ENCODE data around the gene SLC2A13.
"Not testable (repeated sequence)": the region's sequence is repeated elsewhere in the genome, so short reads cannot be mapped to it uniquely, and the experiment has no call there.

SLC2A13 gene

GRCh38 chr12:40034156-40034555, 71.7 kb downstream of the SLC2A13 start:
- no peak for DNase-seq

DNA sequence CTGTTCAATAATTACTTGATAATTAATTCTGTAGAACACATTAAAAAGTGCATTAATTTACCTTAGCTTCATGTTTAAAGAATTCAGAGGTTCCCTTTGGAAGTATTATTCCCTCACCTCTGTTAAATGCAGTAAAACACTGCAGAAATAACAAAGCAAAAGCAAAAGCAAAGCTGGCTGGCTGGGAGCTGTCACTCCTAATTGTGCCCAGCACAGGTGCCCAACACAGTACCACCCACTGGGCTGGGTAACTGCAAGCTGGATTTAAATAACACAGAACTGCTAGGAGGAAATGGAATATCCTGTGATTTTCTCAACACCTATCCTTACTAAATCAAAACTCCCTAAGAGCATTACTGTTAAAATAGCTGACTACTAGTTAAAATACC, 72.6 kb downstream of the SLC2A13 start:
- no peak for DNase-seq

DNA sequence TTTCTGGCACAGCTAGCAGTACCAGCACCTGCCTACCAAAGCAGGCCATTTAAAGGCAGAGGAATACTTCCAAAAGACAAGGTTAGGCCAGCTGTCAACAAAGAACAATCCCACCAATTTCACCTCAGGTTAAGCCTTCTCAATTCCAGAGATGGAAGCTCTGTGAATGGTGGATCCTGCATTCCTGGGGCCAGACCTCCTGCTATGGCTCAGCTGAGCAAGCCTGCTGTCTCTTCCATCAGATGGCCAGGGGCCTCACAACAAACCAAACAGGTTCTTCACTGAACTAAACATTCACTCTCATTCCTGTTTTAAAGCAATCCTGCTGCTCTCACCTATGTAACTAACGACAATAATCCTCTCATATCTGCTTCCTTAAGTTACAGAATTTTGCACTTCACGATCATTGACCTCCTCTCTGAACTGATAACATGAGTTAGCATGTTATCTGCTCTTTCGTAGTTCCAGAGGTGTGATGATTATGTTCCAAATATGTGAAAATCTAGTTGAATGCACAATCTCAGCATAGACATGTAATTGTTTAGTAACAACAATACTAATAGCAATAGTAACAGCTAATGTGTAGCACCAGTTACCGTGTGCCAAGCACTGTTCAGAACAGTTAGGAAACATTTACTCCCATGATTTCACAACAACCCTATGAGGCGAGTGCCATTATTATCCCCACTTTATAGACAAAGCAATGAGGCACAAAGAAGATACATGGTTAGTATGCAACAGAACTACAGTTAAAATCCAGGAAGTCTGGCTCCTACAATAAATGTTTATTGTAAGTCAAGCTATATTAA, 73.2 kb downstream of the SLC2A13 start:
- DNase-seq: no peak

DNA sequence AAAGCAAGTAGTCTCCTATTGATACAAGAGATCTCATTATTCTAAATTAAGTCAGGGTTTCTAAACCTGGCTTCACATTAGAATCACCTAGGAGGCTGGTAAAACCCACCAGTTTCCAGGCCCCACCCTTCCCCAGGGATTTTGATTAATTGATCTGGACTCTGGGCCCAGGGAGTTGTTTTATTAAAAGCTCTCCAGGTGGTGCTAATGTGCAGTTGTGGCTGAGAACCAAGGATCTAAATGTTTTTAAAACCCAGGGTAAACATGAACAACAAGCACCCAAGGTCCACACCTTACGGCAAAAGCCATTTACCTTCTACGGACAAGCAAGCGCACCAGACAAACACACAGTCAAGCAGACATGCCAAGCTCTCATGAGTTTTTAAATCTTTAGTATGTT, 73.9 kb downstream of the SLC2A13 start:
- DNase-seq: no peak

- DNase-seq: not testable (repeated sequence)
These were observed 74.9 kb downstream of the SLC2A13 start for GRCh38 chr12:40030970-40031369.

DNA sequence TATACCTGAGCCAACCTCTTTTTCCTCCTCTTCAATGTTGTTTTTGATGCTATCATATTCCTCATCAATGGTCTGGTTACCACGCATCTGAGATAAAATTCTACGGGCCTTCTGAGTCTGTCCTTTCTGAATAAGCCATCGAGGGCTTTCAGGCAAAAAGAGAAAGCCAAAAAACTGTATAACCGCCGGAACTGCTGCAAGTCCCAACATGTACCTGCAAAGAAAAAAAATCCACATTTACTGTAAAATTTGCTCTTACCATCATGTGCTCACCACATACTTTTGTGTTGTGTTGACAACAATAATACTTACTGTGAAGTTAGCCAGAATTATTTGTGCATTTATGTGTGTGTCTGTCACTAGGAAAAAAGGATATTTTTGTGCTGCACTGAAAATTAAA, 77.6 kb downstream of the SLC2A13 start:
- no peak for DNase-seq

GRCh38 chr12:40022850-40023249, 83.0 kb downstream of the SLC2A13 start:
- DNase-seq: no peak

DNA sequence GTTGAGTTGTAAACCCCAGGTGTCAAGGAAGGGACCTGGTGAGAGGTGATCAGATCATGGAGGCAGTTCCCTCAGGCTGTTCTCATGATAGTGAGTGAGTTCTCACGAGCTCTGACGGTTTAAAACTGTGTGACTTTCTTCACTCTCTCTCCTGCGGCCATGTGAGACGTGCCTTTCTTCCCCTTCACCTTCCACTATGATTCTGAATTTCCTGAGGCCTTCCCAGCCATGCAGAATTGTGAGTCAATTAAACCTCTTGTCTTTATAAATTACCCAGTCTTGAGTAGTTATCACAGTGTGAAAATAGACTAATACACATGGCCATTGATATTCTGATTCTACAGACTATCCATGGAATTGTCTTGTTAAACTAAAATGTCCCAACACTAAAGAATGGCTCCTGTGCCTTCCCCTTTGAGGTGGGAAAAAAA, 85.6 kb downstream of the SLC2A13 start:
- DNase-seq: no peak

- no peak for DNase-seq
These were observed 88.4 kb downstream of the SLC2A13 start for GRCh38 chr12:40017488-40017887.

DNA sequence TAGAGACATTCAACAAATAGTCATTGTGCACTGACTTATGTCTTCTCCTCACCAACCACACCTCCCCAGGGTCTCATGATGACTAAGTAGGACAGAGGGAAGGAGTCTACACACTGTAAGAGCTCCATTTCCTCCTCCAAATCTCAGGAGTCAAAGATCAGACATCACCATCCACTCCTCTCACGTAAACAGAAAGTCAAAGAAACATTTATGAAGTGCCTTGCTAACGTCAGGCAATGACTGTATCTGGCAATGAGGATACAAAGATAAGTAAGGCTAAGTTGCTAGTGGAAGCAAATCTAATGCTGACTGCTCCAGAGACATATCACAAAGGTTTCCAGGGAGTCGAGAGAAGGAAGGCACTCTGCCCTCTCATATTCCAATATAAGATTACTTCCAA, 88.9 kb downstream of the SLC2A13 start:
- no peak for DNase-seq

DNA sequence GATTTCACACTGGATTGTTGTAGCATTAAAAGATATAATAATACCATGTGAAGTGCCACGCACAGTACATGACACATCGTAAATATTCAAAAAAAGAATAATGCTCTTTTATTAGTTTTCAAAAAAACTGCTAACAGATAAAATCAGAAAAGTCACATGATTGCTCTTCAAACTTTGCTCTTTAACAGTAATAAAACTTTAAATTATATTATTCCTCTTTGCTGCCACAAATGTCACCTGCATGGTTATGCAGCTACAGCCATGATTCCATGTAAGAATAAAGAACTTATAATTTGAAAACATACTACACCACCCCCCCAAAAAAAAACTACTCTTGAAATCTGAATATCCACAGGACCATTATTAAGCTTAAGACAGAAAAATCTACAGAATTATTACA, 90.0 kb downstream of the SLC2A13 start:
- DNase-seq: no peak

DNA sequence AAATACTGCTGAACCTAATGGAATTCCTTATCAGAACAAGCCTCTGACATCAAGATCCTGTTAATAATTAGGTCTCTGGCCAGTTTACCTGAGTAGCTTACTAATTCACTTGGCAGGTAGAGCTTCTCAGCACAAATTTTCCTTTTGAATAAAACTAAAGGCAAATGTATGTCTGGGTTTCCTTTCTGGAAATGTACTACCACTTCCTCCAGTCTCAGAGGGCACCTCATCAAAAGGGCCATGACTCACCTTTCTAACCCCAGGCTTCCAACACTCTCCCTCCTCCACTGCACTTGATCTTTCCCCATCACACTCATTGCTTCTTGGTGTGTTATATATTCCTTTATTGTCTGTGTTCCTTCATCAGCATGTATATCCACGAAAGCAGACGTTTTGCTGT, 90.5 kb downstream of the SLC2A13 start:
- no peak for DNase-seq

DNA sequence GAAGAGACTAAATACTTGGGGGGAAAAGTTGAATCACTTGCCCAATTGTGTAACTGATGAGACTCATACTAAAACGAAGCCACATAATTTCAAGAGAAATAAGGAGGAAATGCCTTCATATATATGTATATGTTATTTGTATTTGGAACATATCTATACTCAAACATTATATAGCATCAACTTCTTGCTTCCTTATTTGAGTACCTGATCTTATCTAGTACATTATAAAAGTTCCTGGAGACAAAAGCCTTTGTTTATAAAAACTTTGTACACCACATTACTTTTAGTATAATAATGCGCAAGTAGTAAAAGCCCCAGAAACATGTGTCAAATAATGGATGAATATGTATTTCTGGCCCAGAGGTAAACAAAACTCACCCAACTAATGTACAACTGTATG, 92.0 kb downstream of the SLC2A13 start:
- DNase-seq: no peak

DNA sequence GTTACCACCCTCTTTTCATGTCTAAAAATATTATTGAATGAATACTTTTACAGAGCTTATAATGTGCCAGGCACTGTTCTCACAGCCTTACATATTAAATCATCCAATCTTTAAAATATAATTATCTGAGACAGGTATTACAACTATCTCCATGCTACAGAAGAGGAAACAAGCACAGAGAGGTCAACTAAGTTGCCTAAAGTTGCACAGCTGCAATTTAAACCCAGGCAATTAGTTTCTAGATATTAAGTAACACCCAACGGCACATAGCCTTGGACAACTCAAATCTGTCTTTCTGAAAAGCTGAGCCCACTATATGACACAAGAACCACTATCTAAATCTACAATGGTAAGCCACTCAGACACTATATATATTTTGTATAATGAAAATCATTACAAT, 92.6 kb downstream of the SLC2A13 start:
- DNase-seq: no peak

- DNase-seq: no peak
These were observed 93.2 kb downstream of the SLC2A13 start for GRCh38 chr12:40012711-40013110.

GRCh38 chr12:40011775-40012129, 94.1 kb downstream of the SLC2A13 start:
- no peak for DNase-seq

DNA sequence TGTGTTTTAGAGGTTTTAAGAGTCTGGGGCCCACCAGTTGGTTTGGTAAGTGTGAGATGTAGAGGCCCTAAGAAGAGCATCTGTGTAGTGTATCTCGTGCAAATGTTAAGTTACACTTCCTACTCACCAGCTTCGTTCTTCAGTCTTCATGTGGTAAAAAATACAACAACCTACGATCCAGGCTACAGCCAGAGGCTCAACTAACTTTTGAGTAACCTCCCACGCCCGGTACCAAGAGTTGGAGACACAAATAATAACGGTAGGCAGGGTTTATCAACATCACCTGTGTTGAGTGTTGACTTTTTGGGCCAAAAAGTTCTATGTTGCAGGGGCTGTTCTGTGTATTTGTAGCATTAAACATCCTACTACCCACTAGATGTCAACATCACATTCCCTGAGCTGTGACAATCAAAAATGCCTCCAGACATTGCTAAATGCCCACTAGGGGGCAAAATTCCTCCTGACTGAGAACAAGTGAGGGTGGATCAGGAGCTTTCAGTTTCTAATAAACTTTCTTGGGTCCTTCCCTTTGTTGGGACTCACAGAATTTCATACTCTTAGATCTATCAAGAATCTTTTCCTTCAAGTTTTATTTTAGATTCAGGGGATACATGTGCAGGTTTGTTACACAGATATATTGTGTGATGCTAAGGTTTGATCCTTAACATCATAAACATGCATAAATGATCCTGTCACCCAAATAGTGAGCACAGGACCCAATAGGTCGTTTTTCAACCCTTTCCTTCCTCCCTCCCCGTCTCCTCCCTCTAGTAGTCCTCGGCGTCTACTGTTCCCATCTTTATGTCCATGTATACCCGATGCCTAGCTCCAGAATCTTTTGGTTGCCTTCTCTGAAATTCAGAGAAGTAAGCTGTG, 94.7 kb downstream of the SLC2A13 start:
- DNase-seq: no peak

- DNase-seq: no peak
These were observed 103.4 kb downstream of the SLC2A13 start for GRCh38 chr12:40002178-40003169.

DNA sequence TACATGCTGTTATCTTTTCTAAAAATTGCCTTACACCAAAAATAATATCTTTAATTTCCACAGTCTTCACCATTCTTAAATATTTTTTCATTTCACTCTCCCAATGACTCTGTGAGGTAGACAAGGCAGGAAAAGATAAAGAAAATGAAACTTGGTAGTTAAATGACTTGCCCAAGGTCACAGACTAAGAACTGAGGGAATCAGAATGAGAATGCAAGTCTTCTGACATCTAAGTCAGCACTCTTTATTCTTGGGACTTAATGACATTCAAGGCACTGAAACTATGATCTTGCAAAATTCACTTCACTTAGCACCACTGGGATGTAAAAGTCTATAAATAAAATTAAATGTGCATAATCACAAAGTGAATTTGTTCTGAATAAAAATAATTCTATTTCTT, 104.5 kb downstream of the SLC2A13 start:
- DNase-seq: no peak

DNA sequence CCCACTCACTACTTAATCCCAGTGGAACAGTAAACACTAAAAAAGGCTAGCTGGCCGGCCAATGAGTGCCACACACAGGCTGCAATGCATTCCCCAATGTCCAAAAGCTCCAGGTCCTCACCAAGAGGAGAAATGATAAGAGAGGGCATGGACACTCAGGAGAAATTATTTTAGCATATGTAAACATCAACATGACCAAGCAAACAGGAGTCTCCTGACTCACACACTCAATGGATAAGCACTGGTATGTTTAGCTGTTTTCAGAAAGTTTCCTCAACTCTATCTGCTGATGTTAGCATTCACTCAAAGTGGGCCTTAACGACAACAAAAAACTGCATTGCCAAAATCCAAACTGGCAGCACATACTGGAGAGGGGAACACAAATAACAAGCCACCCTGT, 105.0 kb downstream of the SLC2A13 start:
- no peak for DNase-seq

DNA sequence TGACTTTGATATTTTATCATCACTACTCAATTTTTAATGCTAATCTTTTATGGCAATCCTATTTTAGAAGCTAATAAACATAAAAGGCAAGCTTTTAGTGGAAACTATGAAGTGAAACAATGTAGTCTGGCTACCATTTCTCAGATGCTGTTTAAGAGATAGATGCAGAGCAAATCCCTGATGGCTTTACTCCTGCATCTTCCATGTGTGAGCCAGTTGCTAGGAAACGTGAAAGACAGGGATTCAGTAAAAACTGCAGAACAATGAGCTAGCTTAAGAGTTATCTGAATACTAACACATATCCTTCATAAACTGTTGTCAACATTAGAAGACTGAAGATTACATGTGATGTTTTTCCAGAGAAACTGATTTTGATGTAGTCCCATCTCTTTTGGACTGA, 112.6 kb downstream of the SLC2A13 start:
- no peak for DNase-seq

DNA sequence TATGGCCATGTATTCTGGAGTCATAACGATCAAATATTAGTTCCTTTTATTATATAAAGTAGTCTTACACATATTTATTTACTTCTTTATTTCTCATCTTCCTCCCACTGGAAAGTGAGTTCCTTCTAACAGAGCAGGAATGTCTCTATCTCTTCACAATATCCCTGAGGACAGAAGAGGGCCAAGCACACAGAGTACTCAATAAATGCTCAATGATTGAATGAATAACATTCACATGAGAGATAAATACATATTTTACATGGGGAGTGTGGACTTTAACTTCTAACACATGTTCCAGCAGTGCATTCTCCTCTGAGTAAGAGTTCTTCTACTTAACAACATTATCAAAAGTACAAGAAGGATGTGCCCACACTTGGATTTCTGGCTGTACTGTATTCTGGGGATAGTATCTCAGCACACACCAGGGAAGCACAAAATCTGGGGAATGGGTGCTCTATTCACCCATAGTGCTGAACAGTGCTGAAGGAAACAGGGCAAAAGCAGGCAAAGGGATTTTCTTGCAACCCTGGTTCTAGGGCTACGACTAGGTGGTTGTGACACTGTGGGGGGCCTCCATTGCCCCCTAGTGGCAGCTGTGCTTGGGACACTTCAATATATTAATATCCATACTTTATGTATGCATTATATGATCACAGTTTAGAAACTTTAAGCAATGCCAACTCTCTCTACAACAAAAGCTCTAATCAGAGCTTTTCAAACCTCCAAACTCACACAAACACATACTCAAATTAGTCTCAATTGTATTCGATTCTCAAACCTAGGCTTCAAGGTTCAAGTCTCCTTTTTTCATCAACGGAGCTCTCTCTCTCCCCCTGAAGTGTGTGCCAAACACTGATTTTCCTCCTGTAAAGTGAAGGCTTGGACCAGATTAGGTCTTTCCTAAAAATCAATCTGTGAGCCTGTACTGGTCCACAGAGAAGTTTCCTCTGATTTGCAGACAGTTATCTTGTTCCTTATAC, 115.5 kb downstream of the SLC2A13 start:
- DNase-seq: no peak

Measured in NCI-H2107 (cell line).